H9 (cell line): Measurements from ENCODE around the gene FLACC1. TPM values are rescaled to one million over a fixed set of nuclear protein-coding genes. Genes with fewer than 3 reads are reported as not detected.

Experiments
- DNase-seq: peaks from one replicate; pipeline ENCODE4 v3.0.0-alpha.2; 2017
- H2AFZ ChIP-seq: one replicate; pipeline ENCODE4 v1.6.1; 2013; ENCODE audit warnings: mild to moderate bottlenecking, low read length, control low read depth, moderate library complexity
- H2AK5ac ChIP-seq: 2 replicates; pipeline ENCODE4 v1.6.1; 2013; ENCODE audit warnings: low read length, control low read depth, mixed read lengths; ENCODE audit not compliant: insufficient read length
- H2BK120ac ChIP-seq: one replicate; pipeline ENCODE4 v1.6.1; 2013; ENCODE audit warnings: low read depth, mild to moderate bottlenecking, low read length, control low read depth, inconsistent platforms; ENCODE audit not compliant: poor library complexity, severe bottlenecking
- H2BK12ac ChIP-seq: 2 replicates; pipeline ENCODE4 v1.6.1; 2013; ENCODE audit warnings: low read length, control low read depth, mixed read lengths, low read depth; ENCODE audit not compliant: insufficient read length
- H2BK15ac ChIP-seq: 2 replicates; pipeline ENCODE4 v1.6.1; 2013; ENCODE audit warnings: low read depth, low read length, control low read depth
- H2BK20ac ChIP-seq: one replicate; pipeline ENCODE4 v1.6.1; 2013; ENCODE audit warnings: low read depth, mild to moderate bottlenecking, low read length, control low read depth, inconsistent platforms; ENCODE audit not compliant: poor library complexity, severe bottlenecking
- H2BK5ac ChIP-seq: 2 replicates; pipeline ENCODE4 v1.6.1; 2013; ENCODE audit warnings: low read length, control low read depth, mixed read lengths; ENCODE audit not compliant: insufficient read length
- H3K14ac ChIP-seq: 2 replicates; pipeline ENCODE4 v1.6.1; 2013; ENCODE audit warnings: low read length, control low read depth; ENCODE audit not compliant: insufficient read depth
- H3K18ac ChIP-seq: 2 replicates; pipeline ENCODE4 v1.6.1; 2013; ENCODE audit warnings: low read depth, mild to moderate bottlenecking, mixed read lengths, low read length, control low read depth; ENCODE audit not compliant: insufficient read length
- H3K23ac ChIP-seq: 2 replicates; pipeline ENCODE4 v1.6.1; 2013; ENCODE audit warnings: low read length, control low read depth, mixed read lengths, low read depth; ENCODE audit not compliant: insufficient read length
- H3K23me2 ChIP-seq: 2 replicates; pipeline ENCODE4 v1.6.1; 2013; ENCODE audit warnings: low read depth, mild to moderate bottlenecking, mixed read lengths, low read length, control low read depth; ENCODE audit not compliant: insufficient read length, poor library complexity, severe bottlenecking
- H3K27ac ChIP-seq: 2 replicates; pipeline ENCODE4 v1.5.1; 2013; ENCODE audit warnings: low read length, control low read depth, mixed read lengths, low read depth; ENCODE audit not compliant: insufficient read length
- H3K27me3 ChIP-seq: 2 replicates; pipeline ENCODE4 v1.6.1; 2013; ENCODE audit warnings: low read length, control low read depth, inconsistent platforms; ENCODE audit not compliant: insufficient read depth
- H3K4ac ChIP-seq: 2 replicates; pipeline ENCODE4 v1.6.1; 2013; ENCODE audit warnings: low read depth, mild to moderate bottlenecking, control low read depth, inconsistent platforms, low read length, moderate library complexity
- H3K4me1 ChIP-seq: 2 replicates; pipeline ENCODE4 v1.6.1; 2013; ENCODE audit warnings: low read length, control low read depth, inconsistent platforms; ENCODE audit not compliant: insufficient read depth
- H3K4me2 ChIP-seq: 2 replicates; pipeline ENCODE4 v1.6.1; 2013; ENCODE audit warnings: low read length, control low read depth, mixed read lengths; ENCODE audit not compliant: insufficient read length, insufficient read depth
- H3K56ac ChIP-seq: 2 replicates; pipeline ENCODE4 v1.6.1; 2013; ENCODE audit warnings: low read depth, mild to moderate bottlenecking, mixed read lengths, low read length, control low read depth; ENCODE audit not compliant: insufficient read length
- H3K79me1 ChIP-seq: 2 replicates; pipeline ENCODE4 v1.6.1; 2013; ENCODE audit warnings: low read depth, mild to moderate bottlenecking, moderate library complexity, low read length, control low read depth, inconsistent platforms; ENCODE audit not compliant: insufficient read depth, poor library complexity, severe bottlenecking
- H3K79me2 ChIP-seq: 2 replicates; pipeline ENCODE4 v1.6.1; 2013; ENCODE audit warnings: low read length, control low read depth, inconsistent platforms; ENCODE audit not compliant: insufficient read depth
- H3K9ac ChIP-seq: 2 replicates; pipeline ENCODE4 v1.6.1; 2013; ENCODE audit warnings: low read length, control low read depth, mixed read lengths; ENCODE audit not compliant: insufficient read length; ENCODE audit errors: extremely low read depth
- H3K9me3 ChIP-seq: one replicate; pipeline ENCODE4 v1.6.1; 2013; ENCODE audit warnings: low read depth, low read length, inconsistent platforms; ENCODE audit not compliant: control insufficient read depth
- H3T11ph ChIP-seq: one replicate; pipeline ENCODE4 v1.6.1; 2013; ENCODE audit warnings: mild to moderate bottlenecking, low read length, control low read depth, inconsistent platforms
- H4K20me1 ChIP-seq: one replicate; pipeline ENCODE4 v1.6.1; 2013; ENCODE audit not compliant: control insufficient read depth, insufficient read length, insufficient read depth
- H4K5ac ChIP-seq: 2 replicates; pipeline ENCODE4 v1.6.1; 2013; ENCODE audit warnings: low read depth, mild to moderate bottlenecking, mixed read lengths, low read length, control low read depth; ENCODE audit not compliant: insufficient read length
- H4K8ac ChIP-seq: replicated peaks from 2 replicates; pipeline ENCODE4 v1.6.1; 2013; ENCODE audit warnings: low read length, control low read depth, mixed read lengths, low read depth; ENCODE audit not compliant: insufficient read length
- H4K91ac ChIP-seq: 2 replicates; pipeline ENCODE4 v1.6.1; 2013; ENCODE audit warnings: low read depth, mild to moderate bottlenecking, moderate library complexity, mixed read lengths, low read length, control low read depth; ENCODE audit not compliant: insufficient read length
- H3K27ac Mint-ChIP-seq, 3 experiments: 2 replicates in 2 of 3; 3 replicates in 1 of 3; pipeline ENCODE4 v1.8.0; 2020 to 2021; ENCODE audit warnings: mixed read lengths in 3 of 3, mild to moderate bottlenecking in 1 of 3, moderate library complexity in 1 of 3
- H3K27me3 Mint-ChIP-seq: 2 replicates; pipeline ENCODE4 v1.8.0; 2021; ENCODE audit warnings: low read depth, mild to moderate bottlenecking, moderate library complexity, mixed read lengths
- H3K36me3 Mint-ChIP-seq, 3 experiments: 2 replicates in 2 of 3; 3 replicates in 1 of 3; pipeline ENCODE4 v1.8.0; 2020 to 2021; ENCODE audit warnings: low read depth in 3 of 3, mixed read lengths in 3 of 3; ENCODE audit not compliant: insufficient read depth in 1 of 3
- H3K4me1 Mint-ChIP-seq, 2 experiments: 2 replicates each; pipeline ENCODE4 v1.8.0; 2020; ENCODE audit warnings: mixed read lengths in 2 of 2
- H3K4me3 Mint-ChIP-seq, 2 experiments: 2 replicates in 1 of 2; 3 replicates in 1 of 2; pipeline ENCODE4 v1.8.0; 2020 to 2021; ENCODE audit warnings: mild to moderate bottlenecking in 2 of 2, mixed read lengths in 2 of 2, moderate library complexity in 1 of 2
- H3K9me3 Mint-ChIP-seq, 2 experiments: 2 replicates in 1 of 2; 3 replicates in 1 of 2; pipeline ENCODE4 v1.8.0; 2020; ENCODE audit warnings: mild to moderate bottlenecking in 2 of 2, mixed read lengths in 2 of 2, moderate library complexity in 1 of 2
- WGBS: extraction: QIAGEN DNeasy Blood & Tissue Kit; methylation state at CpG from one replicate; pipeline ENCODE4 v1.1.7; 2013; ENCODE audit warnings: missing lambda C conversion rate, low lambda C conversion rate, mixed read lengths; ENCODE audit not compliant: insufficient read length; ENCODE audit errors: extremely low coverage; 5-methylcytosine and 5-hydroxymethylcytosine counted together
- total RNA-seq: library from RNA; stranded (reverse); gene quantifications from 2 replicates; pipeline ENCODE4 v1.2.1, GENCODE V29; 2021
- TF ChIP-seq, protein P1 (sequence below): fragments of 200-600 bp; sonication (generic); conservative IDR thresholded peaks from 3 replicates; pipeline ENCODE4 v1.8.0; 2021; ENCODE audit warnings: antibody characterized with exemption, mild to moderate bottlenecking

The FLACC1 gene
- total RNA-seq, 1 experiment from 2014 or later: 0.42 TPM

- Histone ChIP-seq H3K27me3 (no peaks in the 10 kb centered on the region), H3K23me2 (no peaks in the 10 kb centered on the region), H2AK5ac (no peak overlapping the region), H2BK20ac (no peak overlapping the region), H3K56ac (no peak overlapping the region), H3K4ac (no peak overlapping the region), H4K91ac (no peak overlapping the region), H3K4me2 (no peak overlapping the region), H3K23ac (no peak overlapping the region), H3K9ac (no peak overlapping the region), H2BK12ac (no peak overlapping the region), H3K79me1 (no peaks in the 10 kb centered on the region), H3K79me2 (no peaks in the 10 kb centered on the region), H3K9me3 (no peaks in the 10 kb centered on the region), H2AFZ (no peak overlapping the region), H4K8ac (no peak overlapping the region), H2BK5ac (no peak overlapping the region), H3K27ac (no peak overlapping the region), H4K5ac (no peak overlapping the region), H3K18ac (no peak overlapping the region), H2BK120ac (no peak overlapping the region), H4K20me1 (no peaks in the 10 kb centered on the region), H3K14ac (no peak overlapping the region), H3K4me1 (peaks cover 5% of the 10 kb centered on the region), H2BK15ac (no peak overlapping the region), H3T11ph (no peak overlapping the region)
- Mint-ChIP-seq H3K27me3 (no peaks in the 10 kb centered on the region), H3K9me3 (peaks cover 2 to 3% of the 10 kb centered on the region in 2 experiments; a peak in 2 of 5 replicates), H3K4me1 (peaks cover 8 to 9% of the 10 kb centered on the region in 2 experiments), H3K36me3 (peaks cover 0 to 2% (median 0%) of the 10 kb centered on the region in 3 experiments; a peak in 2 of 7 replicates), H3K27ac (no peak overlapping the region), H3K4me3 (no peak overlapping the region)
- no peak for DNase-seq
- WGBS: no CpG with 5 or more reads among the region's 4 CpGs
- TF ChIP-seq, protein P1, sequence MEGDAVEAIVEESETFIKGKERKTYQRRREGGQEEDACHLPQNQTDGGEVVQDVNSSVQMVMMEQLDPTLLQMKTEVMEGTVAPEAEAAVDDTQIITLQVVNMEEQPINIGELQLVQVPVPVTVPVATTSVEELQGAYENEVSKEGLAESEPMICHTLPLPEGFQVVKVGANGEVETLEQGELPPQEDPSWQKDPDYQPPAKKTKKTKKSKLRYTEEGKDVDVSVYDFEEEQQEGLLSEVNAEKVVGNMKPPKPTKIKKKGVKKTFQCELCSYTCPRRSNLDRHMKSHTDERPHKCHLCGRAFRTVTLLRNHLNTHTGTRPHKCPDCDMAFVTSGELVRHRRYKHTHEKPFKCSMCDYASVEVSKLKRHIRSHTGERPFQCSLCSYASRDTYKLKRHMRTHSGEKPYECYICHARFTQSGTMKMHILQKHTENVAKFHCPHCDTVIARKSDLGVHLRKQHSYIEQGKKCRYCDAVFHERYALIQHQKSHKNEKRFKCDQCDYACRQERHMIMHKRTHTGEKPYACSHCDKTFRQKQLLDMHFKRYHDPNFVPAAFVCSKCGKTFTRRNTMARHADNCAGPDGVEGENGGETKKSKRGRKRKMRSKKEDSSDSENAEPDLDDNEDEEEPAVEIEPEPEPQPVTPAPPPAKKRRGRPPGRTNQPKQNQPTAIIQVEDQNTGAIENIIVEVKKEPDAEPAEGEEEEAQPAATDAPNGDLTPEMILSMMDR: no peak
Observed at GRCh38 chr2:201250741-201251140, 106.4 kb downstream of the FLACC1 start.
